Suprapubic skin (tissue), 4 donors: ENCODE measurements around the gene PXT1.

Experiments used
- CTCF ChIP-seq, 2 donors: fragments of 200-600 bp in 1 of 2; fragments of 450-650 bp in 1 of 2; sonication (generic) in 1 of 2; IDR thresholded peaks; one replicate each; pipeline ENCODE4 v1.5.1; 2016 to 2019; ENCODE audit warnings: antibody characterized with exemption in 2 of 2, mild to moderate bottlenecking in 1 of 2, moderate library complexity in 1 of 2
- EP300 ChIP-seq: sonication (generic); formaldehyde crosslinking; IDR thresholded peaks from one replicate; pipeline ENCODE4 v1.6.1; 2017; ENCODE audit warnings: antibody characterized with exemption
- POLR2A ChIP-seq, 2 donors: fragments of 450-650 bp; IDR thresholded peaks; one replicate each; pipeline ENCODE4 v1.6.1; 2017; ENCODE audit warnings: antibody characterized with exemption in 2 of 2, mild to moderate bottlenecking in 2 of 2, moderate library complexity in 2 of 2
- POLR2AphosphoS5 ChIP-seq, 3 donors: sonication (generic); formaldehyde crosslinking; IDR thresholded peaks; one replicate each; pipeline ENCODE4 v1.6.1; 2017; ENCODE audit warnings: antibody characterized with exemption in 3 of 3

GRCh38 chr6:36463676-36464075, 21.0 kb upstream of the PXT1 start:
- no peak for TF ChIP-seq CTCF (IDR thresholded peaks at IDR 0.05)
- TF ChIP-seq POLR2A (IDR thresholded peaks at IDR 0.05) = no peak
- no peak for TF ChIP-seq EP300
- no peak for TF ChIP-seq POLR2AphosphoS5 (IDR thresholded peaks at IDR 0.05)
